SU-DHL-6 (cell line): ENCODE measurements around the gene IL20RA.

ENCODE experiments used
- CTCF ChIP-seq: fragments of 200-600 bp; sonication (generic); IDR thresholded peaks from one replicate; pipeline ENCODE4 v1.5.1; 2017; ENCODE audit warnings: antibody characterized with exemption, mild to moderate bottlenecking, low read length, moderate library complexity; ENCODE audit not compliant: insufficient read depth, poor library complexity, severe bottlenecking
- EZH2phosphoT487 ChIP-seq: fragments of 200-600 bp; sonication (generic), shearing (Covaris generic); conservative IDR thresholded peaks from 2 replicates; pipeline ENCODE4 v1.6.1; 2018; ENCODE audit warnings: mild to moderate bottlenecking, antibody characterized with exemption, low read length, moderate library complexity, mixed read lengths

- TF ChIP-seq CTCF (no peak), EZH2phosphoT487 (no peak)
Measured at GRCh38 chr6:136964398-136964797, 80.4 kb downstream of the IL20RA start.
